SK-N-MC (cell line): ENCODE results near the gene TMPRSS3.

Experiments used
- DNase-seq: peaks from one replicate; pipeline ENCODE4 v3.0.0-alpha.2; 2011; ENCODE audit warnings: low read depth, low spot score
- H3K27ac ChIP-seq: fragments of 200-600 bp; sonication (generic); 2 replicates; pipeline ENCODE4 v1.5.1; 2016; ENCODE audit warnings: mixed run types
- H3K36me3 ChIP-seq: fragments of 200-600 bp; sonication (generic); 2 replicates; pipeline ENCODE4 v1.6.1; 2017; ENCODE audit warnings: antibody characterized with exemption, low read length, mixed read lengths; ENCODE audit not compliant: insufficient read depth
- H3K4me3 ChIP-seq: fragments of 200-600 bp; sonication (generic); 2 replicates; pipeline ENCODE4 v1.5.1; 2016
- H3K9ac ChIP-seq: fragments of 200-600 bp; sonication (generic); 2 replicates; pipeline ENCODE4 v1.8.0; 2017; ENCODE audit warnings: mixed run types, mixed read lengths; ENCODE audit not compliant: insufficient read length
- H3K9me3 ChIP-seq: fragments of 200-600 bp; sonication (generic); 2 replicates; pipeline ENCODE4 v1.6.1; 2017; ENCODE audit warnings: low read depth, mild to moderate bottlenecking, antibody characterized with exemption, low read length, moderate library complexity, mixed read lengths
- EZH2 ChIP-seq: fragments of 200-600 bp; sonication (generic); IDR thresholded peaks from one replicate; pipeline ENCODE4 v1.6.1; 2017; ENCODE audit warnings: antibody characterized with exemption
- FOXP2 ChIP-seq: optimal IDR thresholded peaks from 2 replicates; pipeline ENCODE3; 2011; ENCODE audit warnings: mild to moderate bottlenecking, moderate library complexity; ENCODE audit not compliant: insufficient read depth; ENCODE audit errors: extremely low read length, control extremely low read depth
- POLR2AphosphoS5 ChIP-seq: IDR thresholded peaks from 2 replicates; pipeline ENCODE4 v1.6.1; 2012; ENCODE audit warnings: mild to moderate bottlenecking, low read depth, low read length, borderline replicate concordance

TMPRSS3 gene

DNA sequence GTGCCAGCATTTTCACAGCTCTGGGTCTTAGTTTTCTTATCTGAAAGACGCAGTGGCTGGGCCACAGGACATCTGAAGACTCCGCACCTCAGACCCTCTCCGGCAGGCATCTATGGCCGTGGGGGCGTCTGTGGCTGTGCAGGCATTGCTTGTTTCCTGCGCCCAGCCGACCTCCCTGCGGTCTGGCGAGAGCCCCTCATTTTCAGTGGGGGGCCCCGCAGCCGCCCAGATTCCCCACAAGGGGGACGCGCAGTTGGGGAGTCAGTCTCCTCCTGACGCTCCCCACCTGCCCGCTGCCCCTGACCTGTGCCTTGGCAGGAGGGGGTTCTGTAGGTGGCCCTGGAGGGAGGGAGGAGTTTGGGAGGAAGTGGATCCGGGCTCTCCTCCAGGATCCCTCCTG is 26.0 kb downstream of the TMPRSS3 start:
- Histone ChIP-seq H3K27ac (no peak overlapping the region), H3K4me3 (no peak overlapping the region), H3K36me3 (no peaks in the 10 kb centered on the region), H3K9me3 (no peaks in the 10 kb centered on the region), H3K9ac (no peak overlapping the region)
- no peak for DNase-seq
- TF ChIP-seq EZH2 (no peak), FOXP2 (no peak), POLR2AphosphoS5 (no peak)

DNA sequence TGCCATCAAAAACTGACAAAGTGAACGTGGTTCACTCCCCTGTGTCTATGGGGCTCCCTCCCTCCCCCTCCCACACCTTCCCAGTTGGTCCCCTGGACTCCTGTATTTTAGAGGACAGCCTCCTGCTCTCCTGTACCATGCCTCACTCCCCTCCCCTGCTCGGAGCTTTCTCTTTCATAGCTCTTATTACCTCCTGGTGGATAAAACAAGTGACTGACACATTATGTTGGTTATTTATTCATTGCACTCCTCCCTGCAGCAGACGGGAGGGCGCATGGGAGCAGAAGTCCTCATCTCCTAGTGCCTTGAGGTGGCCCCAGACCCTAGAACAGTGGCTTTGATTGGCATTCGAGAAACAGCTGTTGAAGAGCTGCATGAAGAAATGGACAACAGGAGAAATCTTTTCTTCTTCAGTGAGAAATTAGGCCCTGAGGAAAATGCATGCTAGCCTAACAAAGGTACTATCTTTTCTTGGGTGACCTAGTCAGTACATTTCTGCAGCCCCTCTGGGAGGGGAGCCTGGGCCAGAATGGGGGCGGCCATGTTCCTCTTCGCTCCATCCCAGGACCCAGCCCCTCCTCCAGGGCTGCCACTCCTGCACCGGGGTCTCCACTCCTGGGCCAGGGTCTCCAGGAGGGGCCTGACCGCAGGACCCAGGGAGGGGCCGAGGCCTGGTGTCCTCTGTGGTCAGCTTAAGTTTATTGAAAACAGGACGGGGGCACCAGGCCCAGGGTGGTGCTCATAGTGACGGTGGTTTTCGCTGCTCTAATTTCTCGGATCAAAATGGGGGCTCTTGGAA is 28.3 kb downstream of the TMPRSS3 start:
- no peaks in the 10 kb centered on the region for H3K36me3 ChIP-seq
- no peak overlapping the region; the same call in 1 of the 2 replicates for H3K27ac ChIP-seq
- TF ChIP-seq FOXP2 (no peak), POLR2AphosphoS5 (no peak), EZH2 (no peak)
- no peak overlapping the region for H3K4me3 ChIP-seq
- H3K9ac ChIP-seq, result no peak overlapping the region
- no peak for DNase-seq
- no peaks in the 10 kb centered on the region for H3K9me3 ChIP-seq

- TF ChIP-seq EZH2 (no peak), FOXP2 (no peak), POLR2AphosphoS5 (no peak)
- no peak within 1 kb of the TSS for H3K4me3 ChIP-seq
- no peak for DNase-seq
- H3K36me3 ChIP-seq, result no peaks in the 10 kb centered on the region
- no peak within 1 kb of the TSS for H3K27ac ChIP-seq
- H3K9me3 ChIP-seq, result no peaks in the 10 kb centered on the region
- H3K9ac ChIP-seq, result no peak within 1 kb of the TSS
These were observed 29.4 kb downstream of the TMPRSS3 start, which contains the start of gene TFF1 for GRCh38 chr21:42366292-42367010. TFF1 (minus strand) TSS chr21:42366535; CDS start chr21:42366495, 40 bp downstream.

DNA sequence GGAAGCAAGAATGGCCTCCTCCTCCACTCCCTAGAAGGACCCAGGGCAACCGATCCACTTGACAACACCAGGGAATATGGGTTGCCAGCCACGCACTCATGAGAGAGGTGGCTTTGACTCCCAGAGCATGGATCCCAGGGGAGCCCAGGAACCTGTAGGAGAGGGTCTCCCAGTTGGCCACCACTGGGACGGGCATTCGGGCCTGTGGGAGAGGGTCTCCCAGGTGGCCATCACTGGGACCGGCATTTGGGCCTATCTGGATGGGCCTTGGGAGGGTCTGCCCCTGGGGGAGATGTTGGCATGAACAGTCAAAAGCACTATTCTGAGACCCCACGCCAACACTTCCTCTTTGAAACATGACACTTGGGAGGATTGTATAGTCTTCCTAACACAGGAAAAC is 30.1 kb downstream of the TMPRSS3 start:
- no peak overlapping the region for H3K9ac ChIP-seq
- TF ChIP-seq FOXP2, result no peak
- TF ChIP-seq EZH2, result no peak
- TF ChIP-seq POLR2AphosphoS5, result no peak
- H3K36me3 ChIP-seq, result no peaks in the 10 kb centered on the region
- no peaks in the 10 kb centered on the region for H3K9me3 ChIP-seq
- H3K4me3 ChIP-seq, result no peak overlapping the region
- DNase-seq, result no peak
- H3K27ac ChIP-seq, result no peak overlapping the region

GRCh38 chr21:42364304-42364865 is 31.5 kb downstream of the TMPRSS3 start:
- TF ChIP-seq POLR2AphosphoS5 (no peak), EZH2 (no peak), FOXP2 (no peak)
- Histone ChIP-seq H3K36me3 (no peaks in the 10 kb centered on the region), H3K27ac (no peak overlapping the region), H3K9me3 (no peaks in the 10 kb centered on the region), H3K4me3 (no peak overlapping the region), H3K9ac (no peak overlapping the region)
- DNase-seq, result no peak

DNA sequence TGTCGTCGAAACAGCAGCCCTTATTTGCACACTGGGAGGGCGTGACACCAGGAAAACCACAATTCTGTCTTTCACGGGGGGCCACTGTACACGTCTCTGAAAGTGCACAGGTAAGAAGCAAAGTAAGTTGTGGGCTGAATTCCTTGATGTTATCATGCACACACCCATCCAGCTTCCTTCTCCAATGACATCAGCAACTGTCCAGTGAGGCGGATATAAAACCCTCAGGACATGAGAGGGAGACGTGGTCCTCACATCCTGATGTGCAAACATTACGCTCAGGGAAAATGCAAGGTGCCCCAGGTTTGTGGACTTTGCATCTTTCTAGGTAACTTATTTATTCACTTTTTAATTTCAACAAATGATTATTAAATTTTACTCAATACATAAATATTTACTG is 32.5 kb downstream of the TMPRSS3 start:
- H3K27ac ChIP-seq, result no peak overlapping the region
- DNase-seq, result no peak
- no peaks in the 10 kb centered on the region for H3K9me3 ChIP-seq
- no peak overlapping the region for H3K4me3 ChIP-seq
- H3K9ac ChIP-seq, result no peak overlapping the region
- H3K36me3 ChIP-seq, result no peaks in the 10 kb centered on the region
- TF ChIP-seq POLR2AphosphoS5, result no peak
- TF ChIP-seq FOXP2, result no peak
- TF ChIP-seq EZH2, result no peak

DNA sequence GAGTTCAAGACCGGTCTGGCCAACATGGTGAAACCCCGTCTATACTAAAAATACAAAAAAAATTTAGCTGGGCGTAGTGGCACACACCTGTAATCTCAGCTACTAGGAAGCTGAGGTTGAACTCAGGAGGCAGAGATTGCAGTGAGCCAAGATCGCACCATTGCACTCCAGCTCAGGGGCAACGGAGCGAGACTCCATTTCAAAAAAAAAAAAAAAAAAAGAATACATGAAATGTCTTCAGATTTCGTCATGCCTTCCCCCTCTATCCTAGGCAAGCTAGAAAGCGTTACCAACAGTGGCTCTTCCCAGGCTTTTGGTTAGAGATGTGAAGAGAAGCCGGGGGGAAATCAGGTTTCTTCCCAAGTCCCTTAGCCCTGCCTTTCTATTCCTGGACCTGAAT is 33.2 kb downstream of the TMPRSS3 start:
- no peak overlapping the region for H3K9ac ChIP-seq
- no peak for DNase-seq
- no peak overlapping the region for H3K27ac ChIP-seq
- TF ChIP-seq FOXP2 (no peak), EZH2 (no peak), POLR2AphosphoS5 (no peak)
- H3K4me3 ChIP-seq, result no peak overlapping the region
- no peaks in the 10 kb centered on the region for H3K9me3 ChIP-seq
- H3K36me3 ChIP-seq, result no peaks in the 10 kb centered on the region

DNA sequence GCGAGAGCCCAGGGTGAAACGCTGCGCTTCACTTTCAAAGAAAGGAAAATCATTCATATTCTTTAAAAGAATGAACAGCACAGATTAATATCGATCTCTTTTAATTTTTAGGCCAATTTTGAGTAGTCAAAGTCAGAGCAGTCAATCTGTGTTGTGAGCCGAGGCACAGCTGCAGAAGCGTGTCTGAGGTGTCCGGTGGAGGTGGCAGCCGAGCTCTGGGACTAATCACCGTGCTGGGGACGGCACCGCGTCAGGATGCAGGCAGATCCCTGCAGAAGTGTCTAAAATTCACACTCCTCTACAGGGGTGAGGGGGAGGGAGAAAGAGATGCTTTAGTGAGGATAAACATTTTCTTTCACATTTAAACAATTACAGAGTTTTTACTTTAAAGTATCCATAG is 33.7 kb downstream of the TMPRSS3 start:
- no peak overlapping the region for H3K27ac ChIP-seq
- H3K4me3 ChIP-seq, result no peak overlapping the region
- TF ChIP-seq EZH2 (no peak), FOXP2 (no peak), POLR2AphosphoS5 (no peak)
- no peak overlapping the region for H3K9ac ChIP-seq
- no peaks in the 10 kb centered on the region for H3K9me3 ChIP-seq
- DNase-seq, result no peak
- H3K36me3 ChIP-seq, result no peaks in the 10 kb centered on the region
